ENCODE results near the gene SLC17A4.

- TF ChIP-seq, protein P1, sequence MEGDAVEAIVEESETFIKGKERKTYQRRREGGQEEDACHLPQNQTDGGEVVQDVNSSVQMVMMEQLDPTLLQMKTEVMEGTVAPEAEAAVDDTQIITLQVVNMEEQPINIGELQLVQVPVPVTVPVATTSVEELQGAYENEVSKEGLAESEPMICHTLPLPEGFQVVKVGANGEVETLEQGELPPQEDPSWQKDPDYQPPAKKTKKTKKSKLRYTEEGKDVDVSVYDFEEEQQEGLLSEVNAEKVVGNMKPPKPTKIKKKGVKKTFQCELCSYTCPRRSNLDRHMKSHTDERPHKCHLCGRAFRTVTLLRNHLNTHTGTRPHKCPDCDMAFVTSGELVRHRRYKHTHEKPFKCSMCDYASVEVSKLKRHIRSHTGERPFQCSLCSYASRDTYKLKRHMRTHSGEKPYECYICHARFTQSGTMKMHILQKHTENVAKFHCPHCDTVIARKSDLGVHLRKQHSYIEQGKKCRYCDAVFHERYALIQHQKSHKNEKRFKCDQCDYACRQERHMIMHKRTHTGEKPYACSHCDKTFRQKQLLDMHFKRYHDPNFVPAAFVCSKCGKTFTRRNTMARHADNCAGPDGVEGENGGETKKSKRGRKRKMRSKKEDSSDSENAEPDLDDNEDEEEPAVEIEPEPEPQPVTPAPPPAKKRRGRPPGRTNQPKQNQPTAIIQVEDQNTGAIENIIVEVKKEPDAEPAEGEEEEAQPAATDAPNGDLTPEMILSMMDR (IDR thresholded peaks at IDR 0.05): no peak
- TF ChIP-seq POLR2AphosphoS5 (IDR thresholded peaks at IDR 0.05) (peak in 1 of 3 donors; percentile 30), EP300 (IDR thresholded peaks at IDR 0.05; ENCODE audit: low read depth) (no peak), POLR2A (IDR thresholded peaks at IDR 0.05) (no peak)
Observed at GRCh38 chr6:25743868-25744267, 10.7 kb upstream of the SLC17A4 start.
